NCI-H774 (cell line): ENCODE data around the gene NTM.
"Not testable (repeated sequence)": the region's sequence is repeated elsewhere in the genome, so short reads cannot be mapped to it uniquely, and the experiment has no call there.

Source experiments
- DNase-seq: peaks from one replicate; lab custom pipeline; 2025; lab: John Stamatoyannopoulos, UW

NTM gene

GRCh38 chr11:131463649-131464425, 93.4 kb downstream of the NTM start:
- DNase-seq = no peak

- DNase-seq = no peak
These were observed 94.0 kb downstream of the NTM start for GRCh38 chr11:131464461-131464860.

GRCh38 chr11:131465039-131465438, 94.6 kb downstream of the NTM start:
- DNase-seq = no peak

- DNase-seq = no peak
These were observed 95.3 kb downstream of the NTM start for GRCh38 chr11:131465746-131466145.

GRCh38 chr11:131467645-131468394, 97.4 kb downstream of the NTM start:
- DNase-seq = no peak

- no peak for DNase-seq
These were observed 98.2 kb downstream of the NTM start for GRCh38 chr11:131468565-131468964.

- DNase-seq = no peak
These were observed 100.0 kb downstream of the NTM start for GRCh38 chr11:131470216-131470925.

GRCh38 chr11:131471976-131472375, 101.6 kb downstream of the NTM start:
- DNase-seq = no peak

- DNase-seq = no peak
These were observed 104.5 kb downstream of the NTM start for GRCh38 chr11:131474947-131475346.

GRCh38 chr11:131476266-131476665, 105.9 kb downstream of the NTM start:
- DNase-seq = no peak

GRCh38 chr11:131478341-131478740, 107.9 kb downstream of the NTM start:
- no peak for DNase-seq

GRCh38 chr11:131481303-131481702, 110.9 kb downstream of the NTM start:
- no peak for DNase-seq

GRCh38 chr11:131481971-131482370, 111.6 kb downstream of the NTM start:
- no peak for DNase-seq

- no peak for DNase-seq
These were observed 113.0 kb downstream of the NTM start for GRCh38 chr11:131483453-131483852.

GRCh38 chr11:131483877-131484276, 113.5 kb downstream of the NTM start:
- no peak for DNase-seq

GRCh38 chr11:131486100-131486499, 115.7 kb downstream of the NTM start:
- no peak for DNase-seq

- DNase-seq = no peak
These were observed 116.7 kb downstream of the NTM start for GRCh38 chr11:131486937-131487635.

GRCh38 chr11:131488238-131488637, 117.8 kb downstream of the NTM start:
- no peak for DNase-seq

GRCh38 chr11:131491503-131491902, 121.1 kb downstream of the NTM start:
- no peak for DNase-seq

- DNase-seq = no peak
These were observed 125.0 kb downstream of the NTM start for GRCh38 chr11:131495423-131495822.

- DNase-seq = not testable (repeated sequence)
These were observed 127.3 kb downstream of the NTM start for GRCh38 chr11:131497686-131498085.

- no peak for DNase-seq
These were observed 128.3 kb downstream of the NTM start for GRCh38 chr11:131498631-131499160.
